GM18520 (cell line): Measurements from ENCODE around the gene LCMT1.
A peak's percentile ranks its signal among the peaks of the same experiment; 100 is the strongest.
"Not testable (repeated sequence)": the region's sequence is repeated elsewhere in the genome, so short reads cannot be mapped to it uniquely, and the experiment has no call there.

Experiments
- ATAC-seq: cut with Tn5 transposase; IDR thresholded peaks from one replicate; pipeline ENCODE4 v1.9.1; 2021; ENCODE audit not compliant: unreplicated experiment

The LCMT1 gene

GRCh38 chr16:25094596-25094995, 16.9 kb upstream of the LCMT1 start:
- no peak for ATAC-seq

GRCh38 chr16:25095636-25096035, 15.9 kb upstream of the LCMT1 start:
- no peak for ATAC-seq

GRCh38 chr16:25097276-25097975, 14.1 kb upstream of the LCMT1 start:
- ATAC-seq, result no peak

- ATAC-seq, result no peak
Measured at GRCh38 chr16:25100511-25100910, 11.0 kb upstream of the LCMT1 start.

- peak; percentile 30 for ATAC-seq
Measured at GRCh38 chr16:25106567-25107465, 4.7 kb upstream of the LCMT1 start.

GRCh38 chr16:25107466-25107792, 4.1 kb upstream of the LCMT1 start:
- ATAC-seq, result no peak

- no peak for ATAC-seq
Measured at GRCh38 chr16:25108054-25108453, 3.5 kb upstream of the LCMT1 start.

GRCh38 chr16:25109643-25110042, 1.9 kb upstream of the LCMT1 start:
- no peak for ATAC-seq

- no peak for ATAC-seq
Measured at GRCh38 chr16:25110387-25110947, 1.1 kb upstream of the LCMT1 start.

GRCh38 chr16:25114121-25114520, 2.6 kb downstream of the LCMT1 start:
- ATAC-seq, result no peak

- no peak for ATAC-seq
Measured at GRCh38 chr16:25118851-25119578, 7.5 kb downstream of the LCMT1 start.

GRCh38 chr16:25121824-25122600, 10.5 kb downstream of the LCMT1 start:
- no peak for ATAC-seq

- no peak for ATAC-seq
Measured at GRCh38 chr16:25124503-25124902, 13.0 kb downstream of the LCMT1 start.

GRCh38 chr16:25126086-25126666, 14.6 kb downstream of the LCMT1 start:
- not testable (repeated sequence) for ATAC-seq

- ATAC-seq, result no peak
Measured at GRCh38 chr16:25126820-25127232, 15.3 kb downstream of the LCMT1 start.

GRCh38 chr16:25132751-25133150, 21.2 kb downstream of the LCMT1 start:
- ATAC-seq, result not testable (repeated sequence)

GRCh38 chr16:25134166-25134700, 22.7 kb downstream of the LCMT1 start:
- ATAC-seq, result no peak

- no peak for ATAC-seq
Measured at GRCh38 chr16:25135254-25135878, 23.8 kb downstream of the LCMT1 start.

- no peak for ATAC-seq
Measured at GRCh38 chr16:25138130-25138529, 26.6 kb downstream of the LCMT1 start.
